Panc1 (cell line): ENCODE data around the gene CCDC6.

ENCODE experiments used
- POLR2AphosphoS5 ChIP-seq: IDR thresholded peaks from 2 replicates; pipeline ENCODE4 v1.6.1; 2012; ENCODE audit warnings: mild to moderate bottlenecking, low read depth, low read length, moderate library complexity
- SIN3A ChIP-seq: IDR thresholded peaks from 2 replicates; pipeline ENCODE4 v1.6.1; 2012; ENCODE audit warnings: low read depth, mild to moderate bottlenecking, low read length, moderate library complexity, borderline replicate concordance; ENCODE audit not compliant: insufficient read depth
- TCF7L2 ChIP-seq: IDR thresholded peaks from 2 replicates; pipeline ENCODE4 v1.6.1; 2011; ENCODE audit warnings: mild to moderate bottlenecking, low read depth, low read length, inconsistent platforms
- TF ChIP-seq, protein P1 (sequence below): fragments of 450-650 bp; IDR thresholded peaks from 2 replicates; pipeline ENCODE4 v1.5.1; 2017; ENCODE audit warnings: mild to moderate bottlenecking
- TF ChIP-seq, protein P2 (sequence below), 2 experiments: IDR thresholded peaks; 2 replicates each; pipeline ENCODE4 v1.6.1; 2011 to 2012; ENCODE audit warnings: low read depth in 2 of 2, control low read depth in 1 of 2, low read length in 1 of 2, mild to moderate bottlenecking in 1 of 2, moderate library complexity in 1 of 2; ENCODE audit not compliant: insufficient read depth in 1 of 2

- TF ChIP-seq, protein P1, sequence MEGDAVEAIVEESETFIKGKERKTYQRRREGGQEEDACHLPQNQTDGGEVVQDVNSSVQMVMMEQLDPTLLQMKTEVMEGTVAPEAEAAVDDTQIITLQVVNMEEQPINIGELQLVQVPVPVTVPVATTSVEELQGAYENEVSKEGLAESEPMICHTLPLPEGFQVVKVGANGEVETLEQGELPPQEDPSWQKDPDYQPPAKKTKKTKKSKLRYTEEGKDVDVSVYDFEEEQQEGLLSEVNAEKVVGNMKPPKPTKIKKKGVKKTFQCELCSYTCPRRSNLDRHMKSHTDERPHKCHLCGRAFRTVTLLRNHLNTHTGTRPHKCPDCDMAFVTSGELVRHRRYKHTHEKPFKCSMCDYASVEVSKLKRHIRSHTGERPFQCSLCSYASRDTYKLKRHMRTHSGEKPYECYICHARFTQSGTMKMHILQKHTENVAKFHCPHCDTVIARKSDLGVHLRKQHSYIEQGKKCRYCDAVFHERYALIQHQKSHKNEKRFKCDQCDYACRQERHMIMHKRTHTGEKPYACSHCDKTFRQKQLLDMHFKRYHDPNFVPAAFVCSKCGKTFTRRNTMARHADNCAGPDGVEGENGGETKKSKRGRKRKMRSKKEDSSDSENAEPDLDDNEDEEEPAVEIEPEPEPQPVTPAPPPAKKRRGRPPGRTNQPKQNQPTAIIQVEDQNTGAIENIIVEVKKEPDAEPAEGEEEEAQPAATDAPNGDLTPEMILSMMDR, result no peak
- TF ChIP-seq, protein P2, sequence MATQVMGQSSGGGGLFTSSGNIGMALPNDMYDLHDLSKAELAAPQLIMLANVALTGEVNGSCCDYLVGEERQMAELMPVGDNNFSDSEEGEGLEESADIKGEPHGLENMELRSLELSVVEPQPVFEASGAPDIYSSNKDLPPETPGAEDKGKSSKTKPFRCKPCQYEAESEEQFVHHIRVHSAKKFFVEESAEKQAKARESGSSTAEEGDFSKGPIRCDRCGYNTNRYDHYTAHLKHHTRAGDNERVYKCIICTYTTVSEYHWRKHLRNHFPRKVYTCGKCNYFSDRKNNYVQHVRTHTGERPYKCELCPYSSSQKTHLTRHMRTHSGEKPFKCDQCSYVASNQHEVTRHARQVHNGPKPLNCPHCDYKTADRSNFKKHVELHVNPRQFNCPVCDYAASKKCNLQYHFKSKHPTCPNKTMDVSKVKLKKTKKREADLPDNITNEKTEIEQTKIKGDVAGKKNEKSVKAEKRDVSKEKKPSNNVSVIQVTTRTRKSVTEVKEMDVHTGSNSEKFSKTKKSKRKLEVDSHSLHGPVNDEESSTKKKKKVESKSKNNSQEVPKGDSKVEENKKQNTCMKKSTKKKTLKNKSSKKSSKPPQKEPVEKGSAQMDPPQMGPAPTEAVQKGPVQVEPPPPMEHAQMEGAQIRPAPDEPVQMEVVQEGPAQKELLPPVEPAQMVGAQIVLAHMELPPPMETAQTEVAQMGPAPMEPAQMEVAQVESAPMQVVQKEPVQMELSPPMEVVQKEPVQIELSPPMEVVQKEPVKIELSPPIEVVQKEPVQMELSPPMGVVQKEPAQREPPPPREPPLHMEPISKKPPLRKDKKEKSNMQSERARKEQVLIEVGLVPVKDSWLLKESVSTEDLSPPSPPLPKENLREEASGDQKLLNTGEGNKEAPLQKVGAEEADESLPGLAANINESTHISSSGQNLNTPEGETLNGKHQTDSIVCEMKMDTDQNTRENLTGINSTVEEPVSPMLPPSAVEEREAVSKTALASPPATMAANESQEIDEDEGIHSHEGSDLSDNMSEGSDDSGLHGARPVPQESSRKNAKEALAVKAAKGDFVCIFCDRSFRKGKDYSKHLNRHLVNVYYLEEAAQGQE (IDR thresholded peaks at IDR 0.05; ENCODE audit: insufficient read depth in 1 of 2, low read depth in 2 of 2, low read length in 1 of 2), result no peak
- TF ChIP-seq POLR2AphosphoS5 (no peak), TCF7L2 (no peak), SIN3A (no peak)
Measured at GRCh38 chr10:59902016-59902415, 4.3 kb downstream of the CCDC6 start.
